Measurements from ENCODE around the gene HDAC4. TPM values are rescaled to one million over a fixed set of nuclear protein-coding genes. Genes with fewer than 3 reads are reported as not detected.

HDAC4 gene
- total RNA-seq, 1 donor from 2014 or later: 39.0 TPM

DNA sequence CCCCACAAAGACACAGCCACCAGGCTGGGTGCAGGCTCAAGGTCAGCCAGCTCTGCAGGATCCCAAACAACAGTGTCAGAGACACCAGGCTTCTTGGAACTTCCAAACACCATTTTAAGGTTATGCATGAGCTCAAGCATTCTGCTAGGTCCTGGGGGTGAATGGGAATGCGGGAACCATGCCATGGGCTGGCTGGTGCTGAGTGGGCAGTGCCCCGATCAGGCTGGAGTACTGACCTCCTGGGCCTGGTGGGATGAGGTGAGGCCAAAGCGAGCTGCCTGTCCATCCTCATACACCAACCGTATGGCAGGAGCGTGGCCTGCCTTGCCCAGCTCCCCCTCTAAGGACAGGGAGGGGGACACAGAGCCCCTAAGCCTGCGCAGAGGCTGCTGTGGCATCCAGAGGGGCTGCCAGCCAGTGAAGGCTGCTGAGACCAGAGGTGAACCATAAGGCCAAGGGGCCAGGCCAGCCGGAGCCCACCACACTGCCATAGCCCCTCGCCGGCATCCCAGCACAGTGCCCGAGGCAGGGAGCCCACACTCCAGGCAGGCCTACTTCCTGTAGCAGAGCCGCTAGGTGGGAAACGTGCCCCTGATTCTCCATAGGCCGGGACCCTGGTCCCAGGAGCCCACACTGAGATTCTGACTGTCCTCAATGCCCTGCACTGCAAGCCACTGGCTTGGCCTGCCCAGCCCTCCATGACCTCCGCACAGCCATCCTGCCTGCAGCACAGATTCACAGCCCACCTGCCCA, 135.0 kb downstream of the HDAC4 start:
- H3K27ac Mint-ChIP-seq: peak overlapping the region; percentile 84
- no peaks in the 10 kb centered on the region for H3K27me3 Mint-ChIP-seq
- TF ChIP-seq, protein P1, sequence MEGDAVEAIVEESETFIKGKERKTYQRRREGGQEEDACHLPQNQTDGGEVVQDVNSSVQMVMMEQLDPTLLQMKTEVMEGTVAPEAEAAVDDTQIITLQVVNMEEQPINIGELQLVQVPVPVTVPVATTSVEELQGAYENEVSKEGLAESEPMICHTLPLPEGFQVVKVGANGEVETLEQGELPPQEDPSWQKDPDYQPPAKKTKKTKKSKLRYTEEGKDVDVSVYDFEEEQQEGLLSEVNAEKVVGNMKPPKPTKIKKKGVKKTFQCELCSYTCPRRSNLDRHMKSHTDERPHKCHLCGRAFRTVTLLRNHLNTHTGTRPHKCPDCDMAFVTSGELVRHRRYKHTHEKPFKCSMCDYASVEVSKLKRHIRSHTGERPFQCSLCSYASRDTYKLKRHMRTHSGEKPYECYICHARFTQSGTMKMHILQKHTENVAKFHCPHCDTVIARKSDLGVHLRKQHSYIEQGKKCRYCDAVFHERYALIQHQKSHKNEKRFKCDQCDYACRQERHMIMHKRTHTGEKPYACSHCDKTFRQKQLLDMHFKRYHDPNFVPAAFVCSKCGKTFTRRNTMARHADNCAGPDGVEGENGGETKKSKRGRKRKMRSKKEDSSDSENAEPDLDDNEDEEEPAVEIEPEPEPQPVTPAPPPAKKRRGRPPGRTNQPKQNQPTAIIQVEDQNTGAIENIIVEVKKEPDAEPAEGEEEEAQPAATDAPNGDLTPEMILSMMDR (conservative IDR thresholded peaks at IDR 0.05): no peak
- H3K9me3 Mint-ChIP-seq: no peaks in the 10 kb centered on the region
- H3K4me1 Mint-ChIP-seq (ENCODE audit: unreplicated experiment): peaks cover 59% of the 10 kb centered on the region
- peak; percentile 59 for DNase-seq (ENCODE audit: extremely low spot score, unreplicated experiment)
- no peaks in the 10 kb centered on the region for H3K36me3 Mint-ChIP-seq
- no peak overlapping the region for H3K4me3 Mint-ChIP-seq

DNA sequence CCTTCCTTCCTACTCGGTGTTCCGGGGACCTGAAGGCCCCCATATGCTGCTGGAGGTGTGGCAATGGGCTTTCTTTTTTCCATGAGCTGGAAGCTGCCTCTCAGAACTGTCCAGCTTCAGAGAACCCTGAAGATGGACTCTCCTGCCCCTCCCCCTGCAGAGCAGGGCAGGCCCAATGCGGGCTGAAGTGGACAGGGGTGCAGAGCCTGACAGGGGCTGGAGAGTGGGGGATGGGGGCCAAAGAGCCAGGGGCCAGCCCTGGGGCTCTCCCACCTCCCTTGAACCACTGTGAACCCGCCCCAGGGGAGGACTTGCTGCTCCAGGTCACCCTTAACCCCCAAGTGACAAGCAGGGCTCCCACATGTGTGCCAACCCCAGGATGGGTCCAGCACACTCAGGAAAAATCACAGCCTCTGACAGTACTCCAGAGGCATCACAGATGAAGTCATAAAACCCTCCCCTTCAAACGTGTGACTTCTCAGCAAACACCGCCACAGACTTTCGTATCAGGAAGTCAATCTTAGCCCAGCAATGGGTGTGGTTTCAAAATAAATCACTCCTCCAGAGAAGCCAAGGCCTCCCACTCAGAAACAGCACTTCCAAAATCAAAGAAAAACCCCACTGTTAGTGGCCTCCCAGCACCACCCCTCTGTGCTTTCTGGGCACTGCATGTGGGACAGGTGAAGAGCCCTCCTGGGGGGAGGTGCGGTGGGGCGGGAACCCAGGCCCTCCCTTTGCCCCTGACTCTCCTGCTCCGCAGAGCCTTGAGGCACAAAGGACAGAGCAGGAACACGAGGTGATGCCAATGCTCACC, 135.8 kb downstream of the HDAC4 start:
- TF ChIP-seq, protein P1 (conservative IDR thresholded peaks at IDR 0.05): no peak
- H3K27me3 Mint-ChIP-seq: no peaks in the 10 kb centered on the region
- peaks cover 57% of the 10 kb centered on the region for H3K4me1 Mint-ChIP-seq (ENCODE audit: unreplicated experiment)
- peak; percentile 64 for DNase-seq (ENCODE audit: extremely low spot score, unreplicated experiment)
- peak overlapping the region; percentile 84 for H3K27ac Mint-ChIP-seq
- H3K9me3 Mint-ChIP-seq: no peaks in the 10 kb centered on the region
- H3K36me3 Mint-ChIP-seq: no peaks in the 10 kb centered on the region
- H3K4me3 Mint-ChIP-seq: peak overlapping the region; percentile 34

DNA sequence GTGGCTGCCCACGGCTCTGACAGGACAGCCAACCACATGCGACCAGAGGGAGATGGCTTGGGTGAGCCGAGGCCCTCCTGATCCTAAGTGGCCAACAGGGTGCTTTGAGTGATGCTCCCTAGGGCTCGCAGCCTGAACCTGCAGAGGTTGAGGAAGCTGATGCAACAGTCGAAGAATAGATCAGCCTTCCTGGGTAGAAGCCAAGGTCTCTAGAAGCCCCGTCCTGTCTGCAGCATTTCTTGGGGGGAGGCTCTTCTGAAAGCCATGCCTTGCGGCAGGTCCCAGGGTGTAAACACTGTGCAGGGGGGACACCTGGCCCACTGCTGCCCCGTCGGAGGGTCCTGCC, 136.4 kb downstream of the HDAC4 start:
- peaks cover 58% of the 10 kb centered on the region for H3K4me1 Mint-ChIP-seq (ENCODE audit: unreplicated experiment)
- H3K27ac Mint-ChIP-seq: no peak overlapping the region
- H3K27me3 Mint-ChIP-seq: no peaks in the 10 kb centered on the region

DNA sequence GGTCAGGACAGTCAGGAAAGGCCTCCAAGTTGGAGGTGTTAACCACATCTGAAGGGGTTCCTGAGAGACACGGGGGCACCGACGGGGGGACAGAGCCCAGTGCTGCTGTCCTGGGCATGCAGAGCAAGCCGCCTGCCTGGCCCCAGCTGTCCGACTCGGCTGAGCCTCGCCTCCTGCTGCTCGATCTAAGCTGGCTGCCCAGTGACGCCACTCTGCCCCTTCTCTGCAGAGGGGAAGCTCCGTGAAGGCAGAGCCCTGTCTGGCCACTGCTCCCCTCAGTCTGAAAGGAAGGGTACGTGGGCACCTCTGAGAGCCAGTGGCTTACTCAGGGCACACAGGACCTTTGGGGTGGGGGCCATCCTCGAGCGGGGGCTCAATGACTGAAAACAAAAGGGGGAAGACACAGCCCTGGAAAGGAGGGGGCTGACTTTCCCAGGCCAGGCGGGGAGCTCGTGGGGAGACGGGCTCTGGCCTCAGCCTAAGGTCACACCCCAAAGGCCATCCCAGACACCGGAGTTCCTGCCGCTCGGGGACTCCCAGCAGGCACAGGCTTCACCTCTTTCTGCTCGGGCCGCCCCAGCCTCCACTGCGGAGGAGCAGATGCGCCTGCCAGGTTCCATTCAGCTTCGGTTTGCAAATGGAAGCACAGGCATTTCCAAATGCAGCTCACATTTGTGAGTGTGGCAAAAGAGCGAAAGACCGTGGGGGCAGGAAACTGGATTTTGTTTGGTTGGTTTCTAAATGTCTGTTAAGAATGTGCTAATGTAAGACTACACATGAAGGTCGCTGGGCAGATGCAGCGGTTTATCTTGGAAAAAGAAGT, 136.9 kb downstream of the HDAC4 start:
- no peaks in the 10 kb centered on the region for H3K27me3 Mint-ChIP-seq
- peaks cover under 1% of the 10 kb centered on the region for H3K36me3 Mint-ChIP-seq
- H3K4me1 Mint-ChIP-seq (ENCODE audit: unreplicated experiment): peaks cover 53% of the 10 kb centered on the region
- TF ChIP-seq, protein P1 (conservative IDR thresholded peaks at IDR 0.05): no peak
- DNase-seq (ENCODE audit: extremely low spot score, unreplicated experiment): peak; percentile 61
- H3K4me3 Mint-ChIP-seq: no peak overlapping the region
- H3K27ac Mint-ChIP-seq: no peak overlapping the region
- peaks cover 5% of the 10 kb centered on the region for H3K9me3 Mint-ChIP-seq

More for the DNA sequence above, 136.4 kb downstream of the HDAC4 start:
- H3K9me3 Mint-ChIP-seq: peaks cover 4% of the 10 kb centered on the region
- TF ChIP-seq, protein P1 (conservative IDR thresholded peaks at IDR 0.05): no peak
- no peak overlapping the region for H3K4me3 Mint-ChIP-seq
- DNase-seq (ENCODE audit: extremely low spot score, unreplicated experiment): peak; percentile 59
- H3K36me3 Mint-ChIP-seq: no peaks in the 10 kb centered on the region

DNA sequence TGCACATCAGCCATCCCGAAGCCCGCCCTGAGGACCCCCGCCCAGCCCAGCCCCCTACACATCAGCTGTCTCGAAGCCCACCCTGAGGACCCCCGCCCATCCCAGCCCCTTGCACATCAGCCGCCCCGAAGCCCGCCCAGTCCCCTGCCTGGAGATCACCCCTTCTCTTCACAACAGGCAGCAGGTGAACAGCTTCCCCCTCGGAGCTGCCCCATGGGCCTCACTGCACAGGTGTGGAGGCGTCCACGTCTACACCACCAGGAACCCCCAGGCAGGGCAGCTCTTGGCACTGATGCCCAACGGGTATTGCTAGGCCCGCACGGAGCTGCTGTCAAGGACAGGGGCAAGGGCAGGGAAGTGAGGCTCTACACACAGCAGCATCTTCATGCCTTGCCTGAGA, 137.6 kb downstream of the HDAC4 start:
- Mint-ChIP-seq H3K4me1 (ENCODE audit: unreplicated experiment) (peaks cover 47% of the 10 kb centered on the region), H3K9me3 (peaks cover 11% of the 10 kb centered on the region), H3K27me3 (no peaks in the 10 kb centered on the region), H3K27ac (no peak overlapping the region), H3K36me3 (peaks cover 7% of the 10 kb centered on the region), H3K4me3 (no peak overlapping the region)
- TF ChIP-seq, protein P1 (conservative IDR thresholded peaks at IDR 0.05): no peak
- DNase-seq (ENCODE audit: extremely low spot score, unreplicated experiment): peak; percentile 53

All from type B pancreatic cell (in vitro differentiated cells).